ENCODE measurements around the gene KNL1.

The KNL1 gene

GRCh38 chr15:40695469-40695890 is 101.4 kb downstream of the KNL1 start:
- DNase-seq (ENCODE audit: low read depth, low spot score), result no peak

DNA sequence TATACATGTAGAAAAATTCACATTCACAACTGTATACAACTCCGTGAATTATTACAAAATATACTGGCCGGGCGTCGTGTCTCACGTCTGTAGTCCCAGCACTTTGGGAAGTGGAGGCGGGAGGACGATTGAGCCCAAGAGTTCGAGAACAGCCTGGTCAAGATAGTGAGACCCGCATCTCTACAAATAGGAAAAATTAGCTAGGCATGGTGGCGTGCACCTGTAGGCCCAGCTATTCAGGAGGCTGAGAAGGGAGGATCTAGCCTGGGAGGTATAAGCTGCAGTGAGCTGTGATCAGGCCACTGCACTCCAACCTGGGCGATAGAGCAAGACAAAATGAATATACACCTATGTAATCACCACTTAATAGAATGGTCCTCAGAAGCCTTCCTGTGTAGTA is 102.2 kb downstream of the KNL1 start:
- H3K27ac ChIP-seq, result no peak overlapping the region
- H3K9me3 ChIP-seq (ENCODE audit: low read depth, low read length), result no peaks in the 10 kb centered on the region
- DNase-seq (ENCODE audit: low read depth, low spot score), result no peak
- TF ChIP-seq POLR2AphosphoS5 (IDR thresholded peaks at IDR 0.05; ENCODE audit: borderline replicate concordance, low read depth, low read length), result no peak
- TF ChIP-seq EZH2 (IDR thresholded peaks at IDR 0.05), result no peak
- no peak for TF ChIP-seq FOXP2 (optimal IDR thresholded peaks at IDR 0.05; ENCODE audit: control extremely low read depth, extremely low read length, insufficient read depth)
- peak overlapping the region; percentile 93 for H3K4me3 ChIP-seq
- peak overlapping the region; percentile 95 for H3K9ac ChIP-seq (ENCODE audit: insufficient read length)
- peaks cover 19% of the 10 kb centered on the region for H3K36me3 ChIP-seq (ENCODE audit: insufficient read depth, low read length)

More at GRCh38 chr15:40695469-40695890, 101.4 kb downstream of the KNL1 start:
- Histone ChIP-seq H3K27ac (no peak overlapping the region; the same call in 1 of the 2 replicates), H3K4me3 (peak overlapping the region; percentile 93), H3K9ac (ENCODE audit: insufficient read length) (peak overlapping the region; percentile 95), H3K36me3 (ENCODE audit: insufficient read depth, low read length) (peaks cover 13% of the 10 kb centered on the region), H3K9me3 (ENCODE audit: low read depth, low read length) (no peaks in the 10 kb centered on the region)
- TF ChIP-seq FOXP2 (optimal IDR thresholded peaks at IDR 0.05; ENCODE audit: control extremely low read depth, extremely low read length, insufficient read depth), result no peak
- TF ChIP-seq POLR2AphosphoS5 (IDR thresholded peaks at IDR 0.05; ENCODE audit: borderline replicate concordance, low read depth, low read length), result no peak
- TF ChIP-seq EZH2 (IDR thresholded peaks at IDR 0.05), result no peak

GRCh38 chr15:40697916-40698315 is 103.9 kb downstream of the KNL1 start:
- no peak overlapping the region for H3K9ac ChIP-seq (ENCODE audit: insufficient read length)

DNA sequence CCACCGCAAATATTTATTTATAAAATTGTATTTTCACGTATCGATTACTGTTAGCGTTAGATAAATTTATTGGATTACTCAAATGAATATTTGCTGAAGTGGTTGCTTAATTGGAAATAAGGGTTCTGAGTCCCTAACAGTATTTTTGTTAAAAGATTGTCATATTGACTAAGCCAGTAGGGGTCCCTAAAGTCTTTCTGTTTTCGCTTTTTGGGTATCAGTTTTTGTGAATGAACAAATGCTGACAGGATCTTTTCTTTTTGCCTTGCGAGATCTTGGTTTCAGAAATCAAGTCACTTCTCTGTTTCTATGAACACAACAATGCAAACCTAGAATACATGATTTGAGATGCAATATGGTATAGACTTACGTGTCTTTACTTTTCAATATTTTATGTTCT is 108.0 kb downstream of the KNL1 start:
- no peak for DNase-seq (ENCODE audit: low read depth, low spot score)
- no peak overlapping the region for H3K9ac ChIP-seq (ENCODE audit: insufficient read length)
- H3K36me3 ChIP-seq (ENCODE audit: insufficient read depth, low read length), result peaks cover 48% of the 10 kb centered on the region
- TF ChIP-seq EZH2 (IDR thresholded peaks at IDR 0.05) (no peak), FOXP2 (optimal IDR thresholded peaks at IDR 0.05; ENCODE audit: control extremely low read depth, extremely low read length, insufficient read depth) (no peak), POLR2AphosphoS5 (IDR thresholded peaks at IDR 0.05; ENCODE audit: borderline replicate concordance, low read depth, low read length) (no peak)
- H3K4me3 ChIP-seq, result no peak overlapping the region
- no peaks in the 10 kb centered on the region for H3K9me3 ChIP-seq (ENCODE audit: low read depth, low read length)
- no peak overlapping the region for H3K27ac ChIP-seq

More at GRCh38 chr15:40697916-40698315, 103.9 kb downstream of the KNL1 start:
- Histone ChIP-seq H3K27ac (no peak overlapping the region), H3K9me3 (ENCODE audit: low read depth, low read length) (no peaks in the 10 kb centered on the region), H3K36me3 (ENCODE audit: insufficient read depth, low read length) (peaks cover 31% of the 10 kb centered on the region), H3K4me3 (no peak overlapping the region)
- TF ChIP-seq EZH2 (IDR thresholded peaks at IDR 0.05) (no peak), POLR2AphosphoS5 (IDR thresholded peaks at IDR 0.05; ENCODE audit: borderline replicate concordance, low read depth, low read length) (no peak), FOXP2 (optimal IDR thresholded peaks at IDR 0.05; ENCODE audit: control extremely low read depth, extremely low read length, insufficient read depth) (no peak)
- no peak for DNase-seq (ENCODE audit: low read depth, low spot score)

DNA sequence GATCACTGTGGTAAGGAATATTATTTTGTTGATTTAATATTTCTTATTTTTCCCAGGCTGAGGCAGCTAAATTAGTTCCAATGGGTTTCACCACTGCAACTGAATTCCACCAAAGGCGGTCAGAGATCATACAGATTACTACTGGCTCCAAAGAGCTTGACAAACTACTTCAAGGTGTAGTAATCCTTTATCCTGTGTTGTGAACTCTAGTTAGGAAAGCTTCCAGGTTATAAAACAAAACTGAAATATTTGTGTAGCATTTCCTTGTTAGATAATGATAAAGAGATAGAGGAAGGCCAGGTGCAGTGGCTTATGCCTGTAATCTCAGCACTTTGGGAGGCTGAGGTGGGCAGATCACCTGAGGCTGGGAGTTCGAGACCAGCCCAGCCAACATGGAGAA is 112.1 kb downstream of the KNL1 start:
- no peak for DNase-seq (ENCODE audit: low read depth, low spot score)
- Histone ChIP-seq H3K36me3 (ENCODE audit: insufficient read depth, low read length) (peaks cover 53% of the 10 kb centered on the region), H3K4me3 (no peak overlapping the region), H3K27ac (no peak overlapping the region), H3K9ac (ENCODE audit: insufficient read length) (no peak overlapping the region), H3K9me3 (ENCODE audit: low read depth, low read length) (no peaks in the 10 kb centered on the region)
- TF ChIP-seq FOXP2 (optimal IDR thresholded peaks at IDR 0.05; ENCODE audit: control extremely low read depth, extremely low read length, insufficient read depth) (no peak), POLR2AphosphoS5 (IDR thresholded peaks at IDR 0.05; ENCODE audit: borderline replicate concordance, low read depth, low read length) (no peak), EZH2 (IDR thresholded peaks at IDR 0.05) (no peak)
